Measurements from ENCODE around the gene FOSL1. TPM values are rescaled to one million over a fixed set of nuclear protein-coding genes. Genes with fewer than 3 reads are reported as not detected.

Gene FOSL1
- total RNA-seq (2021) = 58.8 and 69.9 TPM in 2 replicates
- percentile 99 among the genes with signal in this experiment for Bru-seq, nascent RNA
- percentile 99 among the genes with signal in this experiment for BruChase-seq, experiment 1, labeled RNA remaining after a 2-hour chase
- BruChase-seq, experiment 2, labeled RNA remaining after a 6-hour chase = percentile 97 among the genes with signal in this experiment
- long read RNA-seq, transcript FOSL1-201 (4 exons, 1,669 nt) = major isoform, 98 of 140 reads
- long read RNA-seq, transcript FOSL1-203 (3 exons, 1,200 nt) = minor isoform, 9 of 140 reads
- long read RNA-seq, partial matches to known transcripts = 8 of 140 reads
- long read RNA-seq, other reads (novel, unspliced or antisense) = 23 of 140 reads

DNA sequence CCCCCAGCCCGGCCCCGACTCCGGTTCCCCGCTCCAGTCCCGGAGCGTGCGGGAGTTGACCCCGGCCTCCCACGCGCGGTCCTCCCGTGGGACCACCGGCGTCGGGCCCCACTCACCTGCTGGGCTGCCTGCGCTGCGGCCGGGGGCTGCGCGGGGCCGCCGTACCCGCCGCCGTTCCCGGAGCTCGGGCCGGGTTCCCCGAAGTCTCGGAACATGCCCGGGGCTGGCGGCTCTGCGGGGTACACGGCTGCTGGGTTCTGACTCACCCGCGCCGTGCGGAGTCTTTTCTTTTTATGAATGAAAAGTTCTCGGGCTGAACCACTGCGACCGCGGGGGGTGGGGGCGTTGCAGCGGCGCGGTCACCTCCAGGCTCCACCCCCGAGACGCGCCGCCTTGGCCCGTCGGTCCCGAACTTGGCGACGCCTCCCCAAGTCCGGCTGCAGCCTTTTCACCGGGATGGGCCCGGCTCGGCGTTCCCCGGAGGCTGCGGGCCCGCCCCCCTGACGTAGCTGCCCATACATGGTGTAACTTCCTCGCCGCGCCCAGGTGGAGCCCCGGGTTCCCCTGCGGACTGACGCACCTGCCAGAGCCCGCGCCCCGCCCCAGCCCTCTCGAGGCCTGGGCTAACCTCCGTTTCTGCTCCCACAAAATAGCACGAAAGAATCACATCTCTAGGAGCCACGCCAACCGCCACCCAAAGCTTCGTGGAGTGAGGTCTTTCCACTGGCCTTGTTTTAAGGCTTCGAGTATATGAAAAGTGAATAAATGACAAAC lies at the start of gene FOSL1:
FOSL1 (minus strand) TSS at position 264 of the 774 bp plus-strand sequence; CDS start at position 215, 49 bp downstream.
- DNase-seq = peak; percentile 97 to 100

DNA sequence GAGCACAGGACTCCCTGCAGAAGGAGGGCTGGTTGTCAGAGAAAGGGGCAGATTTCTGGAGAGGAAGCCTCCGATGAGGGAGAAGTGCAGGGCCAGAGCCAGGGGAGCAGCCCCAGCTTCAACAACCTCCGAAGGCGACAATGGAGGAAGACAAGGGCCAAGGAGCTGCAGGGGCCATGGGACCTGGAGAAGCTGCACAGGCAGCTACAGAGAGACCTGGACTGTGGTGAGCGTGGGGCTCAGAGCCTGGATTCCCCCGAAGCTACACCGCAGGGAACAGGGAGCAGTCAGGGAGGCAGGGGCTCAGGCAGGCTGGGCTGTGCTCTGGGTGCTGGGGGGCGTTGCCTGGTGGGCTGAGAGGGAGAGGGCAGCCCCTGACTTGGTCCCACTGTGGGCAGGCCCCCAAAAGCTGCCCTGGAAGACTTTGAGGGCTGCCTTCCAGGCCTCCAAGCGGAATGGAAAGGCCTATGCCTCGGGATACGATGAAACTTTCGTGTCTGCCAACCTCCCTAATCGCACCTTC lies 47.5 kb upstream of the FOSL1 start:
- no peaks in the 10 kb centered on the region for H4K20me1 ChIP-seq (ENCODE audit: insufficient read depth)
- H3K27ac ChIP-seq = no peak overlapping the region
- no peaks in the 10 kb centered on the region for H3K4me1 ChIP-seq (replicated peaks; ENCODE audit: insufficient read depth)
- H3K36me3 ChIP-seq (ENCODE audit: low read depth) = no peaks in the 10 kb centered on the region
- H3K79me2 ChIP-seq (ENCODE audit: low read depth) = no peaks in the 10 kb centered on the region
- H3K4me2 ChIP-seq = no peak overlapping the region
- ChIA-PET CTCF (no interaction called here), POLR2A (ENCODE audit: unreplicated experiment) (no interaction called here)
- no peak overlapping the region for H2AFZ ChIP-seq
- 0 out of 2 replicates have a peak, but pooled peaks cover 6% of the 10 kb centered on the region for H3K27me3 ChIP-seq (ENCODE audit: insufficient read depth, low read depth)
- intact Hi-C loops (cut with micrococcal nuclease; ENCODE audit: unreplicated experiment) = no loop called here
- H3F3A ChIP-seq (ENCODE audit: insufficient read depth, low read depth) = no peaks in the 10 kb centered on the region
- H3K4me3 ChIP-seq = no peak overlapping the region
- TF ChIP-seq, protein P1, sequence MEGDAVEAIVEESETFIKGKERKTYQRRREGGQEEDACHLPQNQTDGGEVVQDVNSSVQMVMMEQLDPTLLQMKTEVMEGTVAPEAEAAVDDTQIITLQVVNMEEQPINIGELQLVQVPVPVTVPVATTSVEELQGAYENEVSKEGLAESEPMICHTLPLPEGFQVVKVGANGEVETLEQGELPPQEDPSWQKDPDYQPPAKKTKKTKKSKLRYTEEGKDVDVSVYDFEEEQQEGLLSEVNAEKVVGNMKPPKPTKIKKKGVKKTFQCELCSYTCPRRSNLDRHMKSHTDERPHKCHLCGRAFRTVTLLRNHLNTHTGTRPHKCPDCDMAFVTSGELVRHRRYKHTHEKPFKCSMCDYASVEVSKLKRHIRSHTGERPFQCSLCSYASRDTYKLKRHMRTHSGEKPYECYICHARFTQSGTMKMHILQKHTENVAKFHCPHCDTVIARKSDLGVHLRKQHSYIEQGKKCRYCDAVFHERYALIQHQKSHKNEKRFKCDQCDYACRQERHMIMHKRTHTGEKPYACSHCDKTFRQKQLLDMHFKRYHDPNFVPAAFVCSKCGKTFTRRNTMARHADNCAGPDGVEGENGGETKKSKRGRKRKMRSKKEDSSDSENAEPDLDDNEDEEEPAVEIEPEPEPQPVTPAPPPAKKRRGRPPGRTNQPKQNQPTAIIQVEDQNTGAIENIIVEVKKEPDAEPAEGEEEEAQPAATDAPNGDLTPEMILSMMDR (conservative IDR thresholded peaks at IDR 0.05) = no peak
- TF ChIP-seq EZH2 (IDR thresholded peaks at IDR 0.05; ENCODE audit: low read depth) = no peak
- H3K9me2 ChIP-seq (ENCODE audit: insufficient read depth) = no peaks in the 10 kb centered on the region
- no TSS peak for BruUV-seq (replicated peaks)
- no peaks in the 10 kb centered on the region for H3K9me3 ChIP-seq (ENCODE audit: insufficient read depth, low read depth)
- DNase-seq = no peak

More for the DNA sequence above, at the start of gene FOSL1:
- H3K27me3 ChIP-seq (ENCODE audit: insufficient read depth, low read depth) = no peaks in the 10 kb centered on the region
- H3K36me3 ChIP-seq (ENCODE audit: low read depth) = peaks cover 27% of the 10 kb centered on the region
- H3K4me3 ChIP-seq = peak within 1 kb of the TSS; percentile 96
- BruUV-seq (replicated peaks) = no TSS peak
- peaks cover 56% of the 10 kb centered on the region for H3K79me2 ChIP-seq (ENCODE audit: low read depth)
- H2AFZ ChIP-seq = peak within 1 kb of the TSS; percentile 29; the same call in 1 of the 2 replicates
- intact Hi-C loops (cut with micrococcal nuclease; ENCODE audit: unreplicated experiment) = no loop called here
- TF ChIP-seq, protein P1 (conservative IDR thresholded peaks at IDR 0.05) = no peak
- TF ChIP-seq EZH2 (IDR thresholded peaks at IDR 0.05; ENCODE audit: low read depth) = no peak
- peaks cover 71% of the 10 kb centered on the region for H3K4me1 ChIP-seq (replicated peaks; ENCODE audit: insufficient read depth)
- no peaks in the 10 kb centered on the region for H3K9me3 ChIP-seq (ENCODE audit: insufficient read depth, low read depth)
- H3F3A ChIP-seq (ENCODE audit: insufficient read depth, low read depth) = peaks cover 73% of the 10 kb centered on the region
- H3K4me2 ChIP-seq = peak within 1 kb of the TSS; percentile 91
- H3K9me2 ChIP-seq (ENCODE audit: insufficient read depth) = no peaks in the 10 kb centered on the region
- peaks cover 35% of the 10 kb centered on the region for H4K20me1 ChIP-seq (ENCODE audit: insufficient read depth)
- peak within 1 kb of the TSS; percentile 95 for H3K27ac ChIP-seq
- ChIA-PET POLR2A (ENCODE audit: unreplicated experiment) (interaction anchor here (0.5 to 1.6 kb wide), 15 partner anchors 9 to 1561 kb away, joined by 3 to 19 read pairs (median 5); partner anchors contain the start of genes BANF1, CCDC85B and FIBP), CTCF (interaction anchor here (0.5 to 0.6 kb wide), 2 partner anchors 71 to 138 kb away, joined by 3 to 6 read pairs; no protein-coding TSS in a partner anchor)

DNA sequence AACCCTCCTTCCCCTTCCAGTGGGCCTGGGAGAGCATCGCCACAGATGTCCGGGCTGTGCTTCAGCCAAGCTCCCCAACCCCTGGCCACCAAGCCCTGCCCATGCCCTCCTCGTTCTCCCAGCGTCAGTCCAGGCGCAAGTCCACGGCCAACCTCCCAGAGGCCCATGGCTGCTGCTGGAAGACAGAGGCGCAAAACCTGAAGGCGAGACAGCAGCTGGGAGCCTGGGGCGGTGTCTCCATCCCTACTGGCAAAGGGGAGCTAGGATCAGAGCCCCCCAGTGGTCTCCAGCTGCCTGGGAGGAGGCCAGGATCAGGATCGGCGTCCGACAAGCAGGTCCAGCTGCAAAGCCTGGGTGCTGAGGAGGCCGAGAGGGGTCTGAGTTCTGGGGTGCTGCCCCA lies 46.9 kb upstream of the FOSL1 start:
- Histone ChIP-seq H4K20me1 (ENCODE audit: insufficient read depth) (no peaks in the 10 kb centered on the region), H3K36me3 (ENCODE audit: low read depth) (no peaks in the 10 kb centered on the region), H3K27me3 (ENCODE audit: insufficient read depth, low read depth) (0 out of 2 replicates have a peak, but pooled peaks cover 6% of the 10 kb centered on the region), H3K4me1 (replicated peaks; ENCODE audit: insufficient read depth) (no peaks in the 10 kb centered on the region), H3K27ac (no peak overlapping the region), H3F3A (ENCODE audit: insufficient read depth, low read depth) (no peaks in the 10 kb centered on the region), H3K9me3 (ENCODE audit: insufficient read depth, low read depth) (no peaks in the 10 kb centered on the region), H3K4me2 (no peak overlapping the region), H3K79me2 (ENCODE audit: low read depth) (no peaks in the 10 kb centered on the region), H3K9me2 (ENCODE audit: insufficient read depth) (no peaks in the 10 kb centered on the region), H3K4me3 (no peak overlapping the region), H2AFZ (no peak overlapping the region)
- no TSS peak for BruUV-seq (replicated peaks)
- CTCF ChIA-PET = no interaction called here
- intact Hi-C loops (cut with micrococcal nuclease; ENCODE audit: unreplicated experiment) = no loop called here
- no peak for DNase-seq
- POLR2A ChIA-PET (ENCODE audit: unreplicated experiment) = no interaction called here
- TF ChIP-seq, protein P1 (conservative IDR thresholded peaks at IDR 0.05) = no peak
- no peak for TF ChIP-seq EZH2 (IDR thresholded peaks at IDR 0.05; ENCODE audit: low read depth)
